H9 (cell line): ENCODE results near the gene KIF2C. TPM values are rescaled to one million over a fixed set of nuclear protein-coding genes. Genes with fewer than 3 reads are reported as not detected.

Experiments
- DNase-seq: peaks from one replicate; pipeline ENCODE4 v3.0.0-alpha.2; 2017
- H2AFZ ChIP-seq: one replicate; pipeline ENCODE4 v1.6.1; 2013; ENCODE audit warnings: mild to moderate bottlenecking, low read length, control low read depth, moderate library complexity
- H2AK5ac ChIP-seq: 2 replicates; pipeline ENCODE4 v1.6.1; 2013; ENCODE audit warnings: low read length, control low read depth, mixed read lengths; ENCODE audit not compliant: insufficient read length
- H2BK120ac ChIP-seq: one replicate; pipeline ENCODE4 v1.6.1; 2013; ENCODE audit warnings: low read depth, mild to moderate bottlenecking, low read length, control low read depth, inconsistent platforms; ENCODE audit not compliant: poor library complexity, severe bottlenecking
- H2BK12ac ChIP-seq: 2 replicates; pipeline ENCODE4 v1.6.1; 2013; ENCODE audit warnings: low read length, control low read depth, mixed read lengths, low read depth; ENCODE audit not compliant: insufficient read length
- H2BK15ac ChIP-seq: 2 replicates; pipeline ENCODE4 v1.6.1; 2013; ENCODE audit warnings: low read depth, low read length, control low read depth
- H2BK20ac ChIP-seq: one replicate; pipeline ENCODE4 v1.6.1; 2013; ENCODE audit warnings: low read depth, mild to moderate bottlenecking, low read length, control low read depth, inconsistent platforms; ENCODE audit not compliant: poor library complexity, severe bottlenecking
- H2BK5ac ChIP-seq: 2 replicates; pipeline ENCODE4 v1.6.1; 2013; ENCODE audit warnings: low read length, control low read depth, mixed read lengths; ENCODE audit not compliant: insufficient read length
- H3K14ac ChIP-seq: 2 replicates; pipeline ENCODE4 v1.6.1; 2013; ENCODE audit warnings: low read length, control low read depth; ENCODE audit not compliant: insufficient read depth
- H3K18ac ChIP-seq: 2 replicates; pipeline ENCODE4 v1.6.1; 2013; ENCODE audit warnings: low read depth, mild to moderate bottlenecking, mixed read lengths, low read length, control low read depth; ENCODE audit not compliant: insufficient read length
- H3K23ac ChIP-seq: 2 replicates; pipeline ENCODE4 v1.6.1; 2013; ENCODE audit warnings: low read length, control low read depth, mixed read lengths, low read depth; ENCODE audit not compliant: insufficient read length
- H3K23me2 ChIP-seq: 2 replicates; pipeline ENCODE4 v1.6.1; 2013; ENCODE audit warnings: low read depth, mild to moderate bottlenecking, mixed read lengths, low read length, control low read depth; ENCODE audit not compliant: insufficient read length, poor library complexity, severe bottlenecking
- H3K27ac ChIP-seq: 2 replicates; pipeline ENCODE4 v1.5.1; 2013; ENCODE audit warnings: low read length, control low read depth, mixed read lengths, low read depth; ENCODE audit not compliant: insufficient read length
- H3K27me3 ChIP-seq: 2 replicates; pipeline ENCODE4 v1.6.1; 2013; ENCODE audit warnings: low read length, control low read depth, inconsistent platforms; ENCODE audit not compliant: insufficient read depth
- H3K4ac ChIP-seq: 2 replicates; pipeline ENCODE4 v1.6.1; 2013; ENCODE audit warnings: low read depth, mild to moderate bottlenecking, control low read depth, inconsistent platforms, low read length, moderate library complexity
- H3K4me1 ChIP-seq: 2 replicates; pipeline ENCODE4 v1.6.1; 2013; ENCODE audit warnings: low read length, control low read depth, inconsistent platforms; ENCODE audit not compliant: insufficient read depth
- H3K4me2 ChIP-seq: 2 replicates; pipeline ENCODE4 v1.6.1; 2013; ENCODE audit warnings: low read length, control low read depth, mixed read lengths; ENCODE audit not compliant: insufficient read length, insufficient read depth
- H3K56ac ChIP-seq: 2 replicates; pipeline ENCODE4 v1.6.1; 2013; ENCODE audit warnings: low read depth, mild to moderate bottlenecking, mixed read lengths, low read length, control low read depth; ENCODE audit not compliant: insufficient read length
- H3K79me1 ChIP-seq: 2 replicates; pipeline ENCODE4 v1.6.1; 2013; ENCODE audit warnings: low read depth, mild to moderate bottlenecking, moderate library complexity, low read length, control low read depth, inconsistent platforms; ENCODE audit not compliant: insufficient read depth, poor library complexity, severe bottlenecking
- H3K79me2 ChIP-seq: 2 replicates; pipeline ENCODE4 v1.6.1; 2013; ENCODE audit warnings: low read length, control low read depth, inconsistent platforms; ENCODE audit not compliant: insufficient read depth
- H3K9ac ChIP-seq: 2 replicates; pipeline ENCODE4 v1.6.1; 2013; ENCODE audit warnings: low read length, control low read depth, mixed read lengths; ENCODE audit not compliant: insufficient read length; ENCODE audit errors: extremely low read depth
- H3K9me3 ChIP-seq: one replicate; pipeline ENCODE4 v1.6.1; 2013; ENCODE audit warnings: low read depth, low read length, inconsistent platforms; ENCODE audit not compliant: control insufficient read depth
- H3T11ph ChIP-seq: one replicate; pipeline ENCODE4 v1.6.1; 2013; ENCODE audit warnings: mild to moderate bottlenecking, low read length, control low read depth, inconsistent platforms
- H4K20me1 ChIP-seq: one replicate; pipeline ENCODE4 v1.6.1; 2013; ENCODE audit not compliant: control insufficient read depth, insufficient read length, insufficient read depth
- H4K5ac ChIP-seq: 2 replicates; pipeline ENCODE4 v1.6.1; 2013; ENCODE audit warnings: low read depth, mild to moderate bottlenecking, mixed read lengths, low read length, control low read depth; ENCODE audit not compliant: insufficient read length
- H4K8ac ChIP-seq: replicated peaks from 2 replicates; pipeline ENCODE4 v1.6.1; 2013; ENCODE audit warnings: low read length, control low read depth, mixed read lengths, low read depth; ENCODE audit not compliant: insufficient read length
- H4K91ac ChIP-seq: 2 replicates; pipeline ENCODE4 v1.6.1; 2013; ENCODE audit warnings: low read depth, mild to moderate bottlenecking, moderate library complexity, mixed read lengths, low read length, control low read depth; ENCODE audit not compliant: insufficient read length
- H3K27ac Mint-ChIP-seq, 3 experiments: 2 replicates in 2 of 3; 3 replicates in 1 of 3; pipeline ENCODE4 v1.8.0; 2020 to 2021; ENCODE audit warnings: mixed read lengths in 3 of 3, mild to moderate bottlenecking in 1 of 3, moderate library complexity in 1 of 3
- H3K27me3 Mint-ChIP-seq: 2 replicates; pipeline ENCODE4 v1.8.0; 2021; ENCODE audit warnings: low read depth, mild to moderate bottlenecking, moderate library complexity, mixed read lengths
- H3K36me3 Mint-ChIP-seq, 3 experiments: 2 replicates in 2 of 3; 3 replicates in 1 of 3; pipeline ENCODE4 v1.8.0; 2020 to 2021; ENCODE audit warnings: low read depth in 3 of 3, mixed read lengths in 3 of 3; ENCODE audit not compliant: insufficient read depth in 1 of 3
- H3K4me1 Mint-ChIP-seq, 2 experiments: 2 replicates each; pipeline ENCODE4 v1.8.0; 2020; ENCODE audit warnings: mixed read lengths in 2 of 2
- H3K4me3 Mint-ChIP-seq, 2 experiments: 2 replicates in 1 of 2; 3 replicates in 1 of 2; pipeline ENCODE4 v1.8.0; 2020 to 2021; ENCODE audit warnings: mild to moderate bottlenecking in 2 of 2, mixed read lengths in 2 of 2, moderate library complexity in 1 of 2
- H3K9me3 Mint-ChIP-seq, 2 experiments: 2 replicates in 1 of 2; 3 replicates in 1 of 2; pipeline ENCODE4 v1.8.0; 2020; ENCODE audit warnings: mild to moderate bottlenecking in 2 of 2, mixed read lengths in 2 of 2, moderate library complexity in 1 of 2
- WGBS: extraction: QIAGEN DNeasy Blood & Tissue Kit; methylation state at CpG from one replicate; pipeline ENCODE4 v1.1.7; 2013; ENCODE audit warnings: missing lambda C conversion rate, low lambda C conversion rate, mixed read lengths; ENCODE audit not compliant: insufficient read length; ENCODE audit errors: extremely low coverage; 5-methylcytosine and 5-hydroxymethylcytosine counted together
- total RNA-seq: library from RNA; stranded (reverse); gene quantifications from 2 replicates; pipeline ENCODE4 v1.2.1, GENCODE V29; 2021
- TF ChIP-seq, protein P1 (sequence below): fragments of 200-600 bp; sonication (generic); conservative IDR thresholded peaks from 3 replicates; pipeline ENCODE4 v1.8.0; 2021; ENCODE audit warnings: antibody characterized with exemption, mild to moderate bottlenecking

Gene KIF2C
- total RNA-seq, 1 experiment from 2014 or later, result 73.1 TPM

DNA sequence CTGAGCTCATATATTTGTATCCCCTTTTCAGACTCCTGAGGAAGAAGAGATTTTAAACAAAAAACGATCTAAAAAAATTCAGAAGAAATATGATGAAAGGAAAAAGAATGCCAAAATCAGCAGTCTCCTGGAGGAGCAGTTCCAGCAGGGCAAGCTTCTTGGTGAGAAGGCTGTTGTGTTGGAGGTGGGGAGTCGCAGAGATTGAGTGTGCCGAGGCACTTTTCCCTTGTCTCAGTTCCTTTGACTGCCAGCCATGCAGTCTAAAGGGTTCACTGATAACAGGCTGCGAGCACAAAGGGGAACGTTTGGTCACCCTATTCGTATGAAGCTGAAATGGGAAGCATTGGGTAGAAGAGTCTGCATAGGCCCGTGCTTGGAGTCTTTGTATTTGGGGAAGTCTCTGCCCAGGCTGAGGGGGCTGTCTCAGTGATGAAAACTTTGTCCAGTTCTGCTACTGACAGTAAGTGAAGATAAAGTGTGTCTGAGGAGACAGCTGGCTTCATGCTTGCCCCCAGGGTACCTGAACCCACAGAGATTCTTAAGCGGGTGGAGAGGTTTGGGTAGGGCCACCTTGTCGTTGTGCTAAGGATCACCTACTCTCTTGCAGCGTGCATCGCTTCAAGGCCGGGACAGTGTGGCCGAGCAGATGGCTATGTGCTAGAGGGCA is 38.5 kb downstream of the KIF2C start:
- no peak overlapping the region for H3K14ac ChIP-seq
- no peak overlapping the region for H2AFZ ChIP-seq
- no peak overlapping the region for H2BK5ac ChIP-seq
- H4K8ac ChIP-seq, result no peak overlapping the region
- no peaks in the 10 kb centered on the region for H3K4me1 ChIP-seq
- 0 out of 5 replicates have a peak, but pooled peaks cover 0 to 4% of the 10 kb centered on the region in 2 experiments for H3K9me3 Mint-ChIP-seq
- H3K4ac ChIP-seq, result no peak overlapping the region
- H2BK120ac ChIP-seq, result no peak overlapping the region
- peaks cover 17% of the 10 kb centered on the region; the same call in 1 of the 2 replicates for H3K79me2 ChIP-seq
- no peaks in the 10 kb centered on the region for H3K9me3 ChIP-seq
- no peak overlapping the region for H4K91ac ChIP-seq
- H2BK20ac ChIP-seq, result no peak overlapping the region
- DNase-seq, result no peak
- no peaks in the 10 kb centered on the region for H3K27me3 ChIP-seq
- H3K4me1 Mint-ChIP-seq, result peaks cover 18 to 22% of the 10 kb centered on the region in 2 experiments
- no peak overlapping the region for H3K56ac ChIP-seq
- H3K18ac ChIP-seq, result no peak overlapping the region
- H3K9ac ChIP-seq, result no peak overlapping the region
- H3K23me2 ChIP-seq, result peaks cover 11% of the 10 kb centered on the region
- peak overlapping the region in 2 of 3 experiments; percentile 87 to 95; a peak in 3 of 7 replicates for H3K27ac Mint-ChIP-seq
- no peak overlapping the region for H4K5ac ChIP-seq
- H2BK15ac ChIP-seq, result no peak overlapping the region
- no peaks in the 10 kb centered on the region for H3K27me3 Mint-ChIP-seq
- H3K27ac ChIP-seq, result no peak overlapping the region
- peak overlapping the region; percentile 81 to 95 for H3K4me3 Mint-ChIP-seq
- H4K20me1 ChIP-seq, result peaks cover 4% of the 10 kb centered on the region
- H3K4me2 ChIP-seq, result no peak overlapping the region
- H3K36me3 Mint-ChIP-seq, result peaks cover 33 to 68% (median 52%) of the 10 kb centered on the region in 3 experiments
- H3T11ph ChIP-seq, result no peak overlapping the region
- H2BK12ac ChIP-seq, result no peak overlapping the region
- H3K79me1 ChIP-seq, result peaks cover 2% of the 10 kb centered on the region
- TF ChIP-seq, protein P1, sequence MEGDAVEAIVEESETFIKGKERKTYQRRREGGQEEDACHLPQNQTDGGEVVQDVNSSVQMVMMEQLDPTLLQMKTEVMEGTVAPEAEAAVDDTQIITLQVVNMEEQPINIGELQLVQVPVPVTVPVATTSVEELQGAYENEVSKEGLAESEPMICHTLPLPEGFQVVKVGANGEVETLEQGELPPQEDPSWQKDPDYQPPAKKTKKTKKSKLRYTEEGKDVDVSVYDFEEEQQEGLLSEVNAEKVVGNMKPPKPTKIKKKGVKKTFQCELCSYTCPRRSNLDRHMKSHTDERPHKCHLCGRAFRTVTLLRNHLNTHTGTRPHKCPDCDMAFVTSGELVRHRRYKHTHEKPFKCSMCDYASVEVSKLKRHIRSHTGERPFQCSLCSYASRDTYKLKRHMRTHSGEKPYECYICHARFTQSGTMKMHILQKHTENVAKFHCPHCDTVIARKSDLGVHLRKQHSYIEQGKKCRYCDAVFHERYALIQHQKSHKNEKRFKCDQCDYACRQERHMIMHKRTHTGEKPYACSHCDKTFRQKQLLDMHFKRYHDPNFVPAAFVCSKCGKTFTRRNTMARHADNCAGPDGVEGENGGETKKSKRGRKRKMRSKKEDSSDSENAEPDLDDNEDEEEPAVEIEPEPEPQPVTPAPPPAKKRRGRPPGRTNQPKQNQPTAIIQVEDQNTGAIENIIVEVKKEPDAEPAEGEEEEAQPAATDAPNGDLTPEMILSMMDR, result no peak
- WGBS, result no CpG with 5 or more reads among the region's 13 CpGs
- H2AK5ac ChIP-seq, result no peak overlapping the region
- no peak overlapping the region for H3K23ac ChIP-seq
